ENCODE results near the gene HDDC3.

HDDC3 gene

DNA sequence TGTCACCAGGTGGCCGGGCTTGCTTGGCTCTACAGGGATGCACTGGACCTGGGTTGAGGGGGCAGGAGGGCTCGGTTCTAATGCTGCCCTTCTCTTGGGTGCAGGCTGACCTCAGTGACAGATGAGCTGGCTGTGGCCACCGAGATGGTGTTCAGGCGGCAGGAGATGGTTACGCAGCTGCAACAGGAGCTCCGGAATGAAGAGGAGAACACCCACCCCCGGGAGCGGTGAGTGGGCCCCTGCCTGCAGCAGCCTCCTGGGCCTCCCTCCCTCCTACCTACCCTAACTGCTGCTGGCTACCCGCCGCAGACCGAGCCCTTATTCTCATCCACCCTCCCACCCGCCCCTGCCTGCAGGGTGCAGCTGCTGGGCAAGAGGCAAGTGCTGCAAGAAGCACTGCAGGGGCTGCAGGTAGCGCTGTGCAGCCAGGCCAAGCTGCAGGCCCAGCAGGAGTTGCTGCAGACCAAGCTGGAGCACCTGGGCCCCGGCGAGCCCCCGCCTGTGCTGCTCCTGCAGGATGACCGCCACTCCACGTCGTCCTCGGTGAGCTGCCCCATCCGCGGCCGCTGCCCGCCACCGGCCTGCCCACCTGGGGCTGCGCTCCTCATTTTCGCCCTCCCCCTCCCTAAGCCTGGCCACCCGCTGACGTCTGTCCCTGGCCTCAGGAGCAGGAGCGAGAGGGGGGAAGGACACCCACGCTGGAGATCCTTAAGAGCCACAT, 42.5 kb downstream of the HDDC3 start:
- DNase-seq = no peak

DNA sequence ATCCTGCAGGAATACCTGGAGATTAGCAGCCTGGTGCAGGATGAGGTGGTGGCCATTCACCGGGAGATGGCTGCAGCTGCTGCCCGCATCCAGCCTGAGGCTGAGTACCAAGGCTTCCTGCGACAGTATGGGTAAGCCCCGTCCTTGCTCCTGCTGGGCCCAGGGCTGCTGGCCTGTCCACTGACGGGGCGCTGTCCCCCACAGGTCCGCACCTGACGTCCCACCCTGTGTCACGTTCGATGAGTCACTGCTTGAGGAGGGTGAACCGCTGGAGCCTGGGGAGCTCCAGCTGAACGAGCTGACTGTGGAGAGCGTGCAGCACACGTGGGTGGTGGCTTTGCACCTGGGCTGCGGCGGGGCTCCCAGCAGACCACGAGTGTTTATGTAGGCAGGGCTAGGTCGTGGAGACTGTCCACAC, 43.0 kb downstream of the HDDC3 start:
- no peak for DNase-seq

DNA sequence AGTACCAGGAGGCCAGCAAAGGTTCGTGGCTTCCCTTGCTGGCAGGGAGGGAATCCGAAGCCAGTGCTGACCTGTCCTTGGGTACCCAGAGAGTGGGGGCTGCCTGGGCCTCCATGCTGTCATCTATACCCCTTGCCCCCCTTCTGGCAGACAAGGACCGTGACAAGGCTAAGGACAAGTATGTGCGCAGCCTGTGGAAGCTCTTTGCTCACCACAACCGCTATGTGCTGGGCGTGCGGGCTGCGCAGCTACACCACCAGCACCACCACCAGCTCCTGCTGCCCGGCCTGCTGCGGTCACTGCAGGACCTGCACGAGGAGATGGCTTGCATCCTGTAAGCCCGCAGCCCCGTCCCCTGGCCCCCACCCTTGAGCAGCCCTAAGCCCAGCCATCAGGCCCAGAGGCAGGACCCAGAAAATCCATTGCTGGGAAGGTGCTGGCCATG, 45.3 kb downstream of the HDDC3 start:
- no peak for DNase-seq

GRCh38 chr15:90886291-90886614, 46.1 kb downstream of the HDDC3 start:
- DNase-seq = no peak

GRCh38 chr15:90885432-90886290, 46.7 kb downstream of the HDDC3 start:
- DNase-seq = no peak

- no peak for DNase-seq
Measured at GRCh38 chr15:90884719-90885431, 47.5 kb downstream of the HDDC3 start.

DNA sequence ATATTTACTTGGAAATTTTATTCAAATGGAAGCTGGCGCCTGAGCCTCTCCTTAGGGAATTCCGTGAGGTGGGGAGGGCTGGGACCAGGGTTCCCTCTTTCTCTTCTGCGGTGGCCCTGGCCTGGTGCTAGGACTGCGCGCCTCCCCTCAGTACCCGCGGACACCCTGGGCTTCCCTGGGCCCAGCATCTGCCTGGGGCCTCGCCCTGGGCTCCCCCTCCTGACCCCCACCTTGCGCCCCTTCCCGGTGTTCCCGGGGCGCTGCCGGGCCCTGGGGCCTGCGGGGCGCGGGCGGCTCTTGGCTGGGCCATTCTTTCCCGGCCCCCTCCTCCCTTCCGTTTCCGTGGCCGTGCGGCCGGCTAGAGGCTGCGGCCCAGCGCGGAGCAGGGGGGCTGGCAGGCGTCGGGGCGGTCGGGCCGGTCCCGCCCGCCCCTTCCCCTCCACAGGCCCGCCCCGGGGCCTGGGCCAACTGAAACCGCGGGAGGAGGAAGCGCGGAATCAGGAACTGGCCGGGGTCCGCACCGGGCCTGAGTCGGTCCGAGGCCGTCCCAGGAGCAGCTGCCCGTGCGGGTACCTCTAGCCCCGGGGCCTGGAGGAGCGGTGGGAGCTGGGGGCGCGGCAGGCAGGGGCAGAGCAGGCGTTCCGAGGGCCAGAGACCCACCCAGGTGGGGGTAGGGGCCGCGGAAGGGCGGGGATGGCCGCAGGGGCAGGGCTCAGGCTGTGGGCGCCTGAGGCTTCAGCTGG, 48.2 kb downstream of the HDDC3 start, which contains the start of gene FES:
Gene FES (plus strand): TSS at position 529 of the 743 bp plus-strand sequence. CDS start 542 bp downstream, outside the sequence.
- no peak for DNase-seq

- no peak for DNase-seq
Measured at GRCh38 chr15:90883526-90883975, 48.8 kb downstream of the HDDC3 start.

DNA sequence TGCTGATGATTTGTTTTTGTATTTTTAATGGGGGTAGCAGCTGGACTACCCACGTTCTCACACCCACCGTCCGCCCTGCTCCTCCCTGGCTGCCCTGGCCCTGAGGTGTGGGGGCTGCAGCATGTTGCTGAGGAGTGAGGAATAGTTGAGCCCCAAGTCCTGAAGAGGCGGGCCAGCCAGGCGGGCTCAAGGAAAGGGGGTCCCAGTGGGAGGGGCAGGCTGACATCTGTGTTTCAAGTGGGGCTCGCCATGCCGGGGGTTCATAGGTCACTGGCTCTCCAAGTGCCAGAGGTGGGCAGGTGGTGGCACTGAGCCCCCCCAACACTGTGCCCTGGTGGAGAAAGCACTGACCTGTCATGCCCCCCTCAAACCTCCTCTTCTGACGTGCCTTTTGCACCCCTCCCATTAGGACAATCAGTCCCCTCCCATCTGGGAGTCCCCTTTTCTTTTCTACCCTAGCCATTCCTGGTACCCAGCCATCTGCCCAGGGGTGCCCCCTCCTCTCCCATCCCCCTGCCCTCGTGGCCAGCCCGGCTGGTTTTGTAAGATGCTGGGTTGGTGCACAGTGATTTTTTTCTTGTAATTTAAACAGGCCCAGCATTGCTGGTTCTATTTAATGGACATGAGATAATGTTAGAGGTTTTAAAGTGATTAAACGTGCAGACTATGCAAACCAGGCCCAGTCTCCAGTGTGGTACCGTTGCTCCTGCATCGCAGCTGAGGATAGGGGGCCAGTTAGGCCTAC, 49.4 kb downstream of the HDDC3 start:
- DNase-seq = no peak

GRCh38 chr15:90881978-90882721, 50.2 kb downstream of the HDDC3 start:
- no peak for DNase-seq

- no peak for DNase-seq
Measured at GRCh38 chr15:90881181-90881977, 51.0 kb downstream of the HDDC3 start.

DNA sequence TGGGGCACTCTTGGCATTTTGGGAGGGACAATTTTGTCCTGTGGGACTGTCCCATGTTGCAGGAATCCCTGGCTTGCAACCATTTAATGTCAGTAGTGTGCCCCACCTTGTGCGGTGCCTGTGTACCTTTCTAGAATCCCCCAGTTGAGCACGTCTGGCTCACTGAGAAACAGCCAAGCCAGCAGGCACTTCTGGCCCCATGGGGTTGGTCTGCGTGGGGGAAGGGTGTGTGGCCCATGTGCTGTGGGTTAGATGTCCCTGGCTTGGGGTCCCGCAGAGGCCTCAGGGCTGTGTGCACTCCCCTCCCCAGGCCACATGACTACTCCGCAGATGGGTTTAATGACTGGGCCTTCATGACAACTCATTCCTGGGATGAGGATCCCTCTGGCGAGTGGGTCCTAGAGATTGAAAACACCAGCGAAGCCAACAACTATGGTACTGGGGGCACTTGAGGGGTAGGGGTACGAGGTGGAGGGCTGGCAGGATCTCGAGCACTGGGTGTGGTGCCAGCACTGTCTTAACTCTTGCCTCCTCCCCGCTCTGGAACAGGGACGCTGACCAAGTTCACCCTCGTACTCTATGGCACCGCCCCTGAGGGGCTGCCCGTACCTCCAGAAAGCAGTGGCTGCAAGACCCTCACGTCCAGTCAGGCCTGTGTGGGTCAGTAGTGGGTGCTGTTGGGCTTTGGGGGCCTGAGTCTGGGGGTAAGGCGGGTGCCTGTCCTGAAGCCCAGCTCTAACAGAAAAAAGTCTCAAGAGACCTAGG, 51.8 kb downstream of the HDDC3 start:
- no peak for DNase-seq
